Activated CD4-positive, alpha-beta memory T cell treated with anti-CD3 and anti-CD28 coated beads, Interleukin-2, amount 10 ng/mL, durations not matched to agents 7 days and 5 days (primary cell): ENCODE data around the gene TXN2. TPM values are rescaled to one million over a fixed set of nuclear protein-coding genes. Genes with fewer than 3 reads are reported as not detected.
"Not testable (repeated sequence)": the region's sequence is repeated elsewhere in the genome, so short reads cannot be mapped to it uniquely, and the experiment has no call there.

Source experiments
- CTCF ChIA-PET: fragments of 350-600 bp; sonication (Branson Sonifier 250); formaldehyde crosslinking; loops from one replicate; lab custom pipeline; 2021; ENCODE audit warnings: antibody characterized with exemption, inconsistent platforms; lab: Charles Lee
- POLR2A ChIA-PET: fragments of 350-600 bp; sonication (Branson Sonifier 250); formaldehyde crosslinking; loops from one replicate; lab custom pipeline; 2021; ENCODE audit warnings: antibody characterized with exemption; lab: Charles Lee
- DNase-seq: peaks from one replicate; pipeline ENCODE4 v3.0.0-alpha.2; 2020
- H3K27ac Mint-ChIP-seq: one replicate; pipeline ENCODE4 v1.8.0; 2021; ENCODE audit warnings: mild to moderate bottlenecking, mixed read lengths
- H3K27me3 Mint-ChIP-seq: one replicate; pipeline ENCODE4 v1.8.0; 2021; ENCODE audit warnings: mixed read lengths
- H3K36me3 Mint-ChIP-seq: one replicate; pipeline ENCODE4 v1.8.0; 2021; ENCODE audit warnings: low read depth, mixed read lengths
- H3K4me1 Mint-ChIP-seq: one replicate; pipeline ENCODE4 v1.8.0; 2021; ENCODE audit warnings: mixed read lengths
- H3K4me3 Mint-ChIP-seq: one replicate; pipeline ENCODE4 v1.8.0; 2021; ENCODE audit warnings: mild to moderate bottlenecking, mixed read lengths
- H3K9me3 Mint-ChIP-seq: one replicate; pipeline ENCODE4 v1.8.0; 2021; ENCODE audit warnings: mixed read lengths
- total RNA-seq, 2 experiments: library from RNA; stranded (reverse); gene quantifications; one replicate each; pipeline ENCODE4 v1.2.3, GENCODE V29; 2021

The TXN2 gene
- total RNA-seq, 2 experiments from 2014 or later = 72.3 to 73.2 TPM

- ChIA-PET POLR2A (interaction anchor here (1.5 kb wide), 1 partner anchor 14 kb away, joined by 6 read pairs; no protein-coding TSS in a partner anchor), CTCF (no interaction called here)
- no peak overlapping the region for H3K4me3 Mint-ChIP-seq
- DNase-seq = no peak
- peaks cover 25% of the 10 kb centered on the region for H3K4me1 Mint-ChIP-seq
- no peaks in the 10 kb centered on the region for H3K36me3 Mint-ChIP-seq
- H3K27me3 Mint-ChIP-seq = no peaks in the 10 kb centered on the region
- no peak overlapping the region for H3K27ac Mint-ChIP-seq
- H3K9me3 Mint-ChIP-seq = no peaks in the 10 kb centered on the region
These were observed 47.9 kb downstream of the TXN2 start for GRCh38 chr22:36433318-36434231.

GRCh38 chr22:36432592-36433317 lies 48.7 kb downstream of the TXN2 start:
- POLR2A ChIA-PET = interaction anchor here (1.5 kb wide), 1 partner anchor 14 kb away, joined by 6 read pairs; no protein-coding TSS in a partner anchor
- no peak for DNase-seq
- CTCF ChIA-PET = no interaction called here
- H3K4me3 Mint-ChIP-seq = no peak overlapping the region
- no peak overlapping the region for H3K27ac Mint-ChIP-seq
- H3K27me3 Mint-ChIP-seq = no peaks in the 10 kb centered on the region
- H3K36me3 Mint-ChIP-seq = no peaks in the 10 kb centered on the region
- H3K9me3 Mint-ChIP-seq = no peaks in the 10 kb centered on the region
- peaks cover 25% of the 10 kb centered on the region for H3K4me1 Mint-ChIP-seq

- H3K27me3 Mint-ChIP-seq = no peaks in the 10 kb centered on the region
- H3K27ac Mint-ChIP-seq = no peak overlapping the region
- DNase-seq = no peak
- no peaks in the 10 kb centered on the region for H3K9me3 Mint-ChIP-seq
- no peak overlapping the region for H3K4me3 Mint-ChIP-seq
- H3K36me3 Mint-ChIP-seq = no peaks in the 10 kb centered on the region
- ChIA-PET CTCF (no interaction called here), POLR2A (interaction anchor here (1.5 kb wide), 1 partner anchor 15 kb away, joined by 6 read pairs; no protein-coding TSS in a partner anchor)
- H3K4me1 Mint-ChIP-seq = peaks cover 25% of the 10 kb centered on the region
These were observed 49.5 kb downstream of the TXN2 start for GRCh38 chr22:36431977-36432376.

GRCh38 chr22:36430863-36431262 lies 50.6 kb downstream of the TXN2 start:
- Mint-ChIP-seq H3K27ac (no peak overlapping the region), H3K4me1 (peaks cover 20% of the 10 kb centered on the region), H3K9me3 (no peaks in the 10 kb centered on the region), H3K27me3 (no peaks in the 10 kb centered on the region), H3K4me3 (no peak overlapping the region), H3K36me3 (no peaks in the 10 kb centered on the region)
- DNase-seq = no peak
- CTCF ChIA-PET = no interaction called here
- POLR2A ChIA-PET = no interaction called here

GRCh38 chr22:36427952-36428351 lies 53.5 kb downstream of the TXN2 start:
- CTCF ChIA-PET, H3K36me3 Mint-ChIP-seq, H3K27ac Mint-ChIP-seq, H3K9me3 Mint-ChIP-seq, H3K27me3 Mint-ChIP-seq, H3K4me3 Mint-ChIP-seq, DNase-seq, POLR2A ChIA-PET: not testable (repeated sequence)
- peaks cover 22% of the 10 kb centered on the region for H3K4me1 Mint-ChIP-seq

- no peak for DNase-seq
- Mint-ChIP-seq H3K4me3 (no peak overlapping the region), H3K27ac (no peak overlapping the region), H3K9me3 (no peaks in the 10 kb centered on the region), H3K4me1 (peaks cover 25% of the 10 kb centered on the region), H3K27me3 (no peaks in the 10 kb centered on the region), H3K36me3 (no peaks in the 10 kb centered on the region)
- POLR2A ChIA-PET = interaction anchor here (1.3 kb wide), 1 partner anchor 10 kb away, joined by 3 read pairs; no protein-coding TSS in a partner anchor
- CTCF ChIA-PET = no interaction called here
These were observed 55.4 kb downstream of the TXN2 start for GRCh38 chr22:36425977-36426523.

GRCh38 chr22:36424901-36425579 lies 56.4 kb downstream of the TXN2 start:
- H3K36me3 Mint-ChIP-seq = no peaks in the 10 kb centered on the region
- no peaks in the 10 kb centered on the region for H3K27me3 Mint-ChIP-seq
- no peak for DNase-seq
- ChIA-PET POLR2A (interaction anchor here (0.6 to 1.3 kb wide), 3 partner anchors 9 to 1438 kb away, joined by 3 read pairs; no protein-coding TSS in a partner anchor), CTCF (no interaction called here)
- peaks cover 30% of the 10 kb centered on the region for H3K4me1 Mint-ChIP-seq
- no peak overlapping the region for H3K4me3 Mint-ChIP-seq
- no peaks in the 10 kb centered on the region for H3K9me3 Mint-ChIP-seq
- no peak overlapping the region for H3K27ac Mint-ChIP-seq

- ChIA-PET POLR2A (interaction anchor here (0.6 to 1.2 kb wide), 3 partner anchors 9 to 92 kb away, joined by 3 to 5 read pairs (median 4); partner anchors contain the start of gene MYH9), CTCF (interaction anchor here (0.7 to 1.2 kb wide), 4 partner anchors 11 to 45 kb away, joined by 3 to 4 read pairs (median 4); no protein-coding TSS in a partner anchor)
- not testable (repeated sequence) for H3K4me3 Mint-ChIP-seq, H3K27ac Mint-ChIP-seq, H3K9me3 Mint-ChIP-seq, H3K36me3 Mint-ChIP-seq, H3K27me3 Mint-ChIP-seq, DNase-seq
- peaks cover 32% of the 10 kb centered on the region for H3K4me1 Mint-ChIP-seq
These were observed 57.0 kb downstream of the TXN2 start for GRCh38 chr22:36424466-36424865.

- Mint-ChIP-seq H3K9me3 (no peaks in the 10 kb centered on the region), H3K4me1 (peaks cover 37% of the 10 kb centered on the region)
- CTCF ChIA-PET = interaction anchor here (0.6 to 1.7 kb wide), 7 partner anchors 12 to 173 kb away, joined by 3 to 6 read pairs (median 4); no protein-coding TSS in a partner anchor
These were observed 57.7 kb downstream of the TXN2 start for GRCh38 chr22:36423461-36424404.

GRCh38 chr22:36422287-36423014 lies 59.0 kb downstream of the TXN2 start:
- CTCF ChIA-PET = interaction anchor here (1.0 to 1.7 kb wide), 2 partner anchors 24 to 45 kb away, joined by 3 to 6 read pairs; no protein-coding TSS in a partner anchor
- Mint-ChIP-seq H3K9me3 (no peaks in the 10 kb centered on the region), H3K4me1 (peaks cover 39% of the 10 kb centered on the region), H3K27me3 (no peaks in the 10 kb centered on the region), H3K27ac (no peak overlapping the region), H3K36me3 (no peaks in the 10 kb centered on the region), H3K4me3 (no peak overlapping the region)
- DNase-seq = no peak
- POLR2A ChIA-PET = interaction anchor here (0.9 to 1.3 kb wide), 2 partner anchors 12 to 29 kb away, joined by 3 read pairs; no protein-coding TSS in a partner anchor

More at GRCh38 chr22:36423461-36424404, 57.7 kb downstream of the TXN2 start:
- Mint-ChIP-seq H3K4me3 (no peak overlapping the region), H3K36me3 (no peaks in the 10 kb centered on the region), H3K27ac (no peak overlapping the region), H3K27me3 (no peaks in the 10 kb centered on the region)
- DNase-seq = no peak
- POLR2A ChIA-PET = interaction anchor here (0.6 to 1.2 kb wide), 3 partner anchors 8 to 91 kb away, joined by 3 to 5 read pairs (median 4); partner anchors contain the start of gene MYH9
